H1 (cell line): ENCODE measurements around the gene SVOPL. TPM values are rescaled to one million over a fixed set of nuclear protein-coding genes. Genes with fewer than 3 reads are reported as not detected.

Experiments used
- CTCF ChIA-PET: fragments of 300-600 bp; sonication (Branson Sonifier 250); formaldehyde crosslinking; loops from one replicate; lab custom pipeline; 2021; ENCODE audit not compliant: partially characterized antibody; lab: Charles Lee
- POLR2A ChIA-PET: fragments of 300-600 bp; sonication (Branson Sonifier 250); formaldehyde crosslinking; loops from one replicate; lab custom pipeline; 2021; ENCODE audit warnings: inconsistent platforms; ENCODE audit not compliant: partially characterized antibody; lab: Charles Lee
- DNase-seq, 2 experiments: peaks; one replicate each; pipeline versions ENCODE4 v3.0.0 to v3.0.0-alpha.2; 2010 to 2022; ENCODE audit warnings: low spot score in 2 of 2, low read depth in 1 of 2, mixed read lengths in 1 of 2
- FAIRE-seq: peaks from 2 replicates; lab custom pipeline; 2011; peaks lifted over from hg19 to GRCh38; lab: Jason Lieb, UNC
- H2AFZ ChIP-seq: 2 replicates; pipeline ENCODE4 v1.8.1; 2012; ENCODE audit warnings: low read length, inconsistent platforms
- H2AK5ac ChIP-seq: 2 replicates; pipeline ENCODE4 v1.6.1; 2013; ENCODE audit warnings: low read depth, low read length
- H2BK120ac ChIP-seq: replicated peaks from 2 replicates; pipeline ENCODE3; 2013; ENCODE audit warnings: low read depth, low read length, inconsistent platforms
- H2BK12ac ChIP-seq: 2 replicates; pipeline ENCODE4 v1.6.1; 2013; ENCODE audit warnings: low read depth, low read length
- H2BK15ac ChIP-seq: 2 replicates; pipeline ENCODE4 v1.6.1; 2013; ENCODE audit warnings: low read length
- H2BK20ac ChIP-seq: 2 replicates; pipeline ENCODE4 v1.6.1; 2013; ENCODE audit warnings: low read length
- H2BK5ac ChIP-seq: 2 replicates; pipeline ENCODE4 v1.6.1; 2013; ENCODE audit warnings: low read depth, low read length
- H3K14ac ChIP-seq: 2 replicates; pipeline ENCODE4 v1.6.1; 2013; ENCODE audit warnings: inconsistent platforms; ENCODE audit not compliant: insufficient read length
- H3K18ac ChIP-seq: 2 replicates; pipeline ENCODE4 v1.6.1; 2013; ENCODE audit warnings: low read length; ENCODE audit errors: extremely low read depth
- H3K23ac ChIP-seq: 2 replicates; pipeline ENCODE4 v1.6.1; 2013; ENCODE audit warnings: inconsistent platforms; ENCODE audit not compliant: insufficient read length
- H3K23me2 ChIP-seq: 2 replicates; pipeline ENCODE4 v1.6.1; 2013; ENCODE audit warnings: low read depth, low read length
- H3K27ac ChIP-seq: 2 replicates; pipeline ENCODE4 v1.6.1; 2011; ENCODE audit warnings: low read depth, low read length, inconsistent platforms
- H3K27me3 ChIP-seq, 4 experiments: replicated peaks in 1 of 4; 1 replicate in 1 of 4; 2 replicates in 3 of 4; pipeline versions ENCODE4 v1.6.1 to v1.8.1; 2011 to 2013; ENCODE audit warnings: low read length in 3 of 4, mild to moderate bottlenecking in 3 of 4, inconsistent platforms in 2 of 4, mixed read lengths in 2 of 4, moderate library complexity in 1 of 4; ENCODE audit not compliant: control insufficient read depth in 3 of 4, insufficient read depth in 3 of 4; ENCODE audit errors: extremely low read depth in 1 of 4
- H3K36me3 ChIP-seq, 4 experiments: 2 replicates each; pipeline versions ENCODE4 v1.6.1 to v1.8.1; 2011 to 2013; ENCODE audit warnings: mild to moderate bottlenecking in 4 of 4, low read length in 3 of 4, moderate library complexity in 2 of 4, control low read depth in 1 of 4, inconsistent platforms in 1 of 4; ENCODE audit not compliant: insufficient read depth in 4 of 4, control insufficient read depth in 2 of 4
- H3K4ac ChIP-seq: replicated peaks from 2 replicates; pipeline ENCODE3; 2013; ENCODE audit warnings: low read length, low read depth, mixed read lengths, inconsistent platforms; ENCODE audit not compliant: insufficient read length
- H3K4me1 ChIP-seq, 4 experiments: replicated peaks in 1 of 4; 1 replicate in 1 of 4; 2 replicates in 3 of 4; pipeline versions ENCODE4 v1.6.1 to v1.8.1; 2011 to 2013; ENCODE audit warnings: low read length in 3 of 4, inconsistent platforms in 2 of 4, mixed read lengths in 1 of 4; ENCODE audit not compliant: insufficient read depth in 4 of 4, control insufficient read depth in 3 of 4
- H3K4me2 ChIP-seq, 2 experiments: 2 replicates each; pipeline versions ENCODE4 v1.6.1 to v1.8.1; 2011 to 2013; ENCODE audit warnings: low read depth in 2 of 2, low read length in 2 of 2, control low read depth in 1 of 2, inconsistent platforms in 1 of 2, mild to moderate bottlenecking in 1 of 2; ENCODE audit not compliant: insufficient read depth in 1 of 2
- H3K4me3 ChIP-seq, 4 experiments: fragments of 200-600, 300-600 bp in 1 of 4; sonication (generic), shearing (Covaris generic), sonication (Bioruptor Twin) in 1 of 4; 2 replicates each; pipeline versions ENCODE4 v1.5.1 to v1.8.1; 2011 to 2016; ENCODE audit warnings: low read length in 4 of 4, low read depth in 3 of 4, control low read depth in 2 of 4, inconsistent platforms in 2 of 4, mild to moderate bottlenecking in 2 of 4, mixed read lengths in 1 of 4, moderate library complexity in 1 of 4; ENCODE audit not compliant: insufficient read depth in 2 of 4; ENCODE audit errors: extremely low read depth in 1 of 4
- H3K56ac ChIP-seq: replicated peaks from 2 replicates; pipeline ENCODE3; 2013; ENCODE audit warnings: low read depth, mild to moderate bottlenecking, mixed read lengths, low read length, inconsistent platforms; ENCODE audit not compliant: insufficient read length
- H3K79me1 ChIP-seq: 2 replicates; pipeline ENCODE4 v1.6.1; 2013; ENCODE audit warnings: low read depth, low read length, control low read depth
- H3K79me2 ChIP-seq, 2 experiments: 2 replicates each; pipeline versions ENCODE4 v1.6.1 to v1.8.1; 2012 to 2013; ENCODE audit warnings: low read length in 2 of 2, mild to moderate bottlenecking in 2 of 2, inconsistent platforms in 1 of 2; ENCODE audit not compliant: insufficient read depth in 2 of 2, control insufficient read depth in 1 of 2
- H3K9ac ChIP-seq, 4 experiments: replicated peaks in 1 of 4; 1 replicate in 1 of 4; 2 replicates in 3 of 4; pipeline versions ENCODE4 v1.6.1 to v1.8.1; 2011 to 2013; ENCODE audit warnings: low read depth in 3 of 4, low read length in 3 of 4, control low read depth in 2 of 4, mild to moderate bottlenecking in 2 of 4, moderate library complexity in 2 of 4, inconsistent platforms in 1 of 4; ENCODE audit errors: extremely low read depth in 1 of 4
- H3K9me3 ChIP-seq, 2 experiments: 2 replicates each; pipeline versions ENCODE4 v1.6.1 to v1.8.1; 2012 to 2013; ENCODE audit warnings: mild to moderate bottlenecking in 2 of 2, moderate library complexity in 2 of 2, control low read depth in 1 of 2, inconsistent platforms in 1 of 2, low read depth in 1 of 2, low read length in 1 of 2, mixed read lengths in 1 of 2; ENCODE audit not compliant: insufficient read depth in 2 of 2
- H4K20me1 ChIP-seq, 2 experiments: replicated peaks in 1 of 2; 2 replicates each; pipeline versions ENCODE3 to v1.8.1; 2011 to 2013; ENCODE audit warnings: inconsistent platforms in 2 of 2, low read length in 2 of 2, mild to moderate bottlenecking in 1 of 2; ENCODE audit not compliant: insufficient read depth in 2 of 2, control insufficient read depth in 1 of 2
- H4K5ac ChIP-seq: 2 replicates; pipeline ENCODE4 v1.6.1; 2013; ENCODE audit warnings: low read length, low read depth, mixed read lengths, inconsistent platforms; ENCODE audit not compliant: insufficient read length
- H4K8ac ChIP-seq: 2 replicates; pipeline ENCODE4 v1.8.0; 2013; ENCODE audit warnings: mild to moderate bottlenecking, moderate library complexity, low read length, inconsistent platforms; ENCODE audit not compliant: insufficient read depth; ENCODE audit errors: extremely low read depth
- H4K91ac ChIP-seq: replicated peaks from 2 replicates; pipeline ENCODE3; 2013; ENCODE audit warnings: low read length, mixed read lengths, inconsistent platforms; ENCODE audit not compliant: insufficient read length
- CBX5 ChIP-seq: fragments of 300-800, 300-1000 bp; sonication (generic); IDR thresholded peaks from 2 replicates; pipeline ENCODE4 v1.7.1; 2016; ENCODE audit warnings: antibody characterized with exemption, low read length, low read depth
- CEBPB ChIP-seq: IDR thresholded peaks from 2 replicates; pipeline ENCODE4 v1.6.1; 2012; ENCODE audit warnings: low read depth, low read length
- CREB1 ChIP-seq: IDR thresholded peaks from 2 replicates; pipeline ENCODE4 v1.6.1; 2012; ENCODE audit warnings: inconsistent platforms
- CTBP2 ChIP-seq: IDR thresholded peaks from 2 replicates; pipeline ENCODE4 v1.7.0; 2011; ENCODE audit warnings: borderline replicate concordance, mild to moderate bottlenecking, moderate library complexity, mixed read lengths, low read length; ENCODE audit not compliant: insufficient read depth, insufficient read length
- HDAC6 ChIP-seq: IDR thresholded peaks from one replicate; pipeline ENCODE4 v1.7.1; 2012; ENCODE audit warnings: low read depth, mild to moderate bottlenecking, inconsistent platforms, low read length, moderate library complexity
- JUND ChIP-seq: IDR thresholded peaks from 2 replicates; pipeline ENCODE4 v1.6.1; 2011; ENCODE audit warnings: mild to moderate bottlenecking, improper control_type of control experiment, low read length
- KDM5A ChIP-seq: fragments of 200-600 bp; IDR thresholded peaks from 2 replicates; pipeline ENCODE4 v1.7.1; 2012; ENCODE audit warnings: mild to moderate bottlenecking, low read length, inconsistent platforms, mixed read lengths
- POLR2AphosphoS5 ChIP-seq: IDR thresholded peaks from 2 replicates; pipeline ENCODE4 v1.6.1; 2011; ENCODE audit warnings: low read depth, low read length
- POU5F1 ChIP-seq: IDR thresholded peaks from 2 replicates; pipeline ENCODE4 v1.6.1; 2011; ENCODE audit warnings: low read depth, mild to moderate bottlenecking, low read length, moderate library complexity
- RBBP5 ChIP-seq: IDR thresholded peaks from 2 replicates; pipeline ENCODE4 v1.7.1; 2012; ENCODE audit warnings: low read depth, mild to moderate bottlenecking, inconsistent platforms, low read length, moderate library complexity, borderline replicate concordance
- SAP30 ChIP-seq: fragments of 300-600 bp; sonication (generic); IDR thresholded peaks from 2 replicates; pipeline ENCODE4 v1.7.1; 2012; ENCODE audit warnings: low read length, moderate library complexity, mild to moderate bottlenecking, inconsistent platforms; ENCODE audit not compliant: insufficient read depth, insufficient replicate concordance
- SIN3A ChIP-seq, 2 experiments: IDR thresholded peaks in 1 of 2; conservative IDR thresholded peaks in 1 of 2; 2 replicates each; pipeline ENCODE4 v1.6.1; 2011 to 2012; ENCODE audit warnings: low read length in 2 of 2, improper control_type of control experiment in 1 of 2, low read depth in 1 of 2, mild to moderate bottlenecking in 1 of 2
- SRF ChIP-seq: IDR thresholded peaks from 2 replicates; pipeline ENCODE4 v1.6.1; 2011; ENCODE audit warnings: mild to moderate bottlenecking, low read depth, low read length, moderate library complexity
- TAF1 ChIP-seq: IDR thresholded peaks from 2 replicates; pipeline ENCODE4 v1.6.1; 2011; ENCODE audit warnings: mild to moderate bottlenecking, low read depth, low read length
- TAF7 ChIP-seq: optimal IDR thresholded peaks from 2 replicates; pipeline ENCODE3; 2011; ENCODE audit warnings: low read depth, mild to moderate bottlenecking, inconsistent platforms, low read length, moderate library complexity, borderline replicate concordance
- TCF12 ChIP-seq: IDR thresholded peaks from 2 replicates; pipeline ENCODE4 v1.6.1; 2011; ENCODE audit warnings: low read depth, mild to moderate bottlenecking, low read length
- WGBS, 2 experiments: shearing (Covaris generic) in 1 of 2; methylation state at CpG; one replicate each; pipeline versions ENCODE4 v1.1.6 to v1.1.7; 2013 to 2015; ENCODE audit warnings: low lambda C conversion rate in 2 of 2, mixed read lengths in 2 of 2, inconsistent platforms in 1 of 2, low coverage in 1 of 2, missing lambda C conversion rate in 1 of 2; ENCODE audit not compliant: insufficient replicate concordance in 2 of 2, insufficient coverage in 1 of 2, insufficient read length in 1 of 2; ENCODE audit errors: extremely low coverage in 1 of 2, missing lambda C conversion rate in 1 of 2; 5-methylcytosine and 5-hydroxymethylcytosine counted together
- polyA plus RNA-seq, 7 experiments: library from polyadenylated mRNA; depleted of rRNA in 3 of 7; stranded (reverse) in 5 of 7; unstranded in 2 of 7; fragments of >200 nt in 5 of 7; fragments of 200-250 nt in 2 of 7; gene quantifications; 1 replicate in 5 of 7; 2 replicates in 1 of 7; 4 replicates in 1 of 7; pipeline versions ENCODE4 v1.2.1 to v1.2.3, GENCODE V29; 2011 to 2013; ENCODE audit warnings: missing spikeins in 2 of 7, mixed read lengths in 2 of 7
- total RNA-seq: library from RNA; stranded (reverse); fragmentation: NEBNext Ultra II Directional; extraction: Animal tissue kit (Norgen Biotek cat#: 25700); gene quantifications from 2 replicates; pipeline ENCODE4 v1.2.1, GENCODE V29; 2021

The SVOPL gene
- total and polyA plus RNA-seq, 2 of the 8 experiments (the other 6 are each of a cell fraction or from before 2014, with no cell fraction given): 1.1 to 1.4 TPM

DNA sequence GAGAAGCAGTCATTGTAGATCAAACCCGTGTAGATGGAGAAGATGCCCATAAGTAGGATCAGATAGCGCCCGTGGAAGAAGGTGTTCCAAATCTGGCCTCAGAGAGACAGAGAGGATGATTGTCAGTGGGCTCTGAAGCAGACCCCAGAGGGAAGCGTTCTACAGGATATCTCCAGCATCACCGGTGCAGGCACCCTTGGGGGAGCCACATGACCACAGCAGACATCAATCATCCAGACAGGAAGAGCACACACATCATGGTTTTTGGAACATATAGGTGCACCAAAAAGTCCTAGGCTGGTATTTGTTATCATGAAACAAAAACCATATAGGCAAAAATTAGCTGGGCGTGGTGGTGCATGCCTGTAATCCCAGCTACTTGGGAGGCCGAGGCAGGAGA, 44.0 kb upstream of the SVOPL start:
- no peak overlapping the region for H4K5ac ChIP-seq
- FAIRE-seq (no peak), DNase-seq (no peak)
- H2BK120ac ChIP-seq: no peak overlapping the region
- WGBS, 2 experiments: 93% methylated on average over 7 of the region's 7 CpGs; no CpG with 5 or more reads in 1 of the 2 experiments
- ChIA-PET POLR2A (no interaction called here), CTCF (no interaction called here)
- H3K23ac ChIP-seq: no peak overlapping the region
- no peak overlapping the region for H3K56ac ChIP-seq
- H3K18ac ChIP-seq: no peak overlapping the region
- H2BK20ac ChIP-seq: no peak overlapping the region
- TF ChIP-seq POLR2AphosphoS5 (no peak), TAF1 (no peak), JUND (no peak), CBX5 (no peak), TAF7 (no peak), POU5F1 (no peak), RBBP5 (no peak), HDAC6 (no peak), SAP30 (no peak), KDM5A (no peak), CREB1 (no peak), TCF12 (no peak), SIN3A (conservative IDR thresholded peaks at IDR 0.05 in 1 of 2, IDR thresholded peaks at IDR 0.05 in 1 of 2; ENCODE audit: low read depth in 1 of 2, low read length in 2 of 2) (no peak), SRF (no peak), CTBP2 (no peak), CEBPB (no peak)
- H3K79me1 ChIP-seq: no peaks in the 10 kb centered on the region
- no peak overlapping the region for H3K9ac ChIP-seq
- H3K4me1 ChIP-seq: no peaks in the 10 kb centered on the region
- H3K4me3 ChIP-seq: no peak overlapping the region
- no peaks in the 10 kb centered on the region for H3K9me3 ChIP-seq
- no peaks in the 10 kb centered on the region for H3K36me3 ChIP-seq
- no peak overlapping the region for H3K4ac ChIP-seq
- H2BK15ac ChIP-seq: no peak overlapping the region
- H2BK12ac ChIP-seq: no peak overlapping the region
- no peaks in the 10 kb centered on the region for H4K20me1 ChIP-seq
- no peak overlapping the region for H2AFZ ChIP-seq
- H2BK5ac ChIP-seq: no peak overlapping the region
- H3K79me2 ChIP-seq: no peaks in the 10 kb centered on the region
- H3K14ac ChIP-seq: no peak overlapping the region
- no peak overlapping the region for H2AK5ac ChIP-seq
- H4K8ac ChIP-seq: no peak overlapping the region
- H3K4me2 ChIP-seq: no peak overlapping the region
- no peak overlapping the region for H4K91ac ChIP-seq
- no peaks in the 10 kb centered on the region for H3K27me3 ChIP-seq
- no peaks in the 10 kb centered on the region for H3K23me2 ChIP-seq
- H3K27ac ChIP-seq: no peak overlapping the region
